Spleen (tissue), 11 donors: ENCODE results near the gene EFCC1. TPM values are rescaled to one million over a fixed set of nuclear protein-coding genes. Genes with fewer than 3 reads are reported as not detected.

Source experiments
- DNase-seq: peaks from one replicate; pipeline ENCODE4 v3.0.0-alpha.2; 2020
- H3K27ac ChIP-seq, 8 donors: fragments of 200-600 bp; sonication (generic) in 7 of 8; 1 replicate in 4 of 8; 2 replicates in 4 of 8; pipeline versions ENCODE4 v1.5.0 to v1.8.0; 2016 to 2021; ENCODE audit warnings: inconsistent platforms in 4 of 8, mild to moderate bottlenecking in 4 of 8, moderate library complexity in 1 of 8
- H3K27me3 ChIP-seq, 7 donors: fragments of 200-600 bp; sonication (generic) in 6 of 7; replicated peaks in 1 of 7; 1 replicate in 4 of 7; 2 replicates in 3 of 7; pipeline versions ENCODE4 v1.5.0 to v1.8.0; 2016 to 2021; ENCODE audit warnings: inconsistent platforms in 3 of 7, mild to moderate bottlenecking in 1 of 7
- H3K36me3 ChIP-seq, 6 donors: fragments of 200-600 bp; sonication (generic) in 5 of 6; 1 replicate in 4 of 6; 2 replicates in 2 of 6; pipeline versions ENCODE4 v1.5.0 to v1.8.0; 2016 to 2021; ENCODE audit warnings: inconsistent platforms in 2 of 6
- H3K4me1 ChIP-seq, 6 donors: fragments of 200-600 bp; sonication (generic) in 5 of 6; 1 replicate in 3 of 6; 2 replicates in 3 of 6; pipeline versions ENCODE4 v1.5.0 to v1.8.0; 2016 to 2021; ENCODE audit warnings: inconsistent platforms in 3 of 6
- H3K4me3 ChIP-seq, 8 donors: fragments of 200-600 bp; sonication (generic) in 7 of 8; 1 replicate in 4 of 8; 2 replicates in 4 of 8; pipeline versions ENCODE4 v1.5.0 to v1.8.0; 2016 to 2021; ENCODE audit warnings: inconsistent platforms in 4 of 8, mild to moderate bottlenecking in 4 of 8, moderate library complexity in 2 of 8
- H3K9me3 ChIP-seq, 8 donors: fragments of 200-600 bp; sonication (generic) in 7 of 8; 1 replicate in 4 of 8; 2 replicates in 4 of 8; pipeline versions ENCODE4 v1.5.0 to v1.8.0; 2016 to 2021; ENCODE audit warnings: inconsistent platforms in 4 of 8
- CTCF ChIP-seq, 11 experiments: fragments of 200-600 bp in 7 of 11; fragments of 450-650 bp in 4 of 11; sonication (generic) in 4 of 11; IDR thresholded peaks in 8 of 11; conservative IDR thresholded peaks in 3 of 11; 1 replicate in 7 of 11; 2 replicates in 4 of 11; pipeline versions ENCODE4 v1.4.0 to v1.8.0; 2016 to 2021; ENCODE audit warnings: antibody characterized with exemption in 11 of 11, inconsistent platforms in 4 of 11, mild to moderate bottlenecking in 1 of 11
- POLR2A ChIP-seq, 3 donors: fragments of 450-650 bp; IDR thresholded peaks; one replicate each; pipeline ENCODE4 v1.5.1; 2017; ENCODE audit warnings: antibody characterized with exemption in 3 of 3, mild to moderate bottlenecking in 1 of 3
- POLR2AphosphoS5 ChIP-seq, 3 donors: sonication (generic); formaldehyde crosslinking; IDR thresholded peaks; one replicate each; pipeline ENCODE4 v1.5.1; 2017; ENCODE audit warnings: antibody characterized with exemption in 3 of 3
- WGBS, 5 donors: extraction: QIAGEN DNeasy Blood & Tissue Kit in 3 of 5; methylation state at CpG; one replicate each; pipeline versions ENCODE4 v1.1.5 to v1.1.7; 2013 to 2018; 5-methylcytosine and 5-hydroxymethylcytosine counted together
- intact Hi-C: fragments of 100-400 bp; cut with DNase I; formaldehyde crosslinking; loops from one replicate; pipeline ENCODE4 v1.15.0; 2023; ENCODE audit warnings: low total_unique reads
- polyA plus RNA-seq, 3 donors: library from polyadenylated mRNA; stranded (reverse); fragments of 200-250 nt; gene quantifications; one replicate each; pipeline ENCODE4 v1.2.1, GENCODE V29; 2013
- total RNA-seq, 7 donors: library from RNA; depleted of rRNA in 3 of 7; stranded (reverse); fragments of >200 nt in 3 of 7; fragmentation: NEBNext Ultra II Directional in 4 of 7; extraction: Animal tissue kit (Norgen Biotek cat#: 25700) in 4 of 7; gene quantifications; one replicate each; pipeline versions ENCODE4 v1.1.0 to v1.2.1, GENCODE V29; 2016 to 2021
- donor health status: healthy with polysubstance abuse.
- donor health status: DM: no; HTN: no; CAD: no; lungs with moderate emphysema.
- donor health status: DM: no; HTN: no; CAD: no.
- donor health status: Bipolar disorder and iron deficiency.
- donor health status: healthy.
- donor health status: DM: no; HTN: no; CAD: no.
- donor health status: DM: yes; HTN: yes; CAD: no.

The EFCC1 gene
- total and polyA plus RNA-seq, 10 donors, result 2.0 to 11.2 (median 8.1) TPM

GRCh38 chr3:128991355-128991895 lies 9.7 kb upstream of the EFCC1 start:
- peaks cover 0 to 7% (median 0%) of the 10 kb centered on the region in 7 donors for H3K27me3 ChIP-seq
- peak overlapping the region in 7 of 8 donors; percentile 65 to 89 (median 79) for H3K27ac ChIP-seq
- WGBS, 5 donors, result 59 to 89% (median 81%) methylated on average over 18 of the region's 18 CpGs
- intact Hi-C loops, result no loop called here
- TF ChIP-seq CTCF (IDR thresholded peaks at IDR 0.05 in 8 of 11, conservative IDR thresholded peaks at IDR 0.05 in 3 of 11), result no peak
- TF ChIP-seq POLR2AphosphoS5 (IDR thresholded peaks at IDR 0.05), result peak in 2 of 3 donors; percentile 22 to 60
- no peak for TF ChIP-seq POLR2A (IDR thresholded peaks at IDR 0.05)
- peak; percentile 86 for DNase-seq
- no peaks in the 10 kb centered on the region for H3K9me3 ChIP-seq
- H3K4me3 ChIP-seq, result peak overlapping the region in 1 of 8 donors; percentile 56
- H3K4me1 ChIP-seq, result peaks cover 10 to 32% (median 18%) of the 10 kb centered on the region in 6 donors
- H3K36me3 ChIP-seq, result no peaks in the 10 kb centered on the region

GRCh38 chr3:128992926-128993460 lies 8.1 kb upstream of the EFCC1 start:
- Histone ChIP-seq H3K4me3 (peak overlapping the region in 3 of 8 donors; percentile 46 to 70 (median 47)), H3K27ac (peak overlapping the region in 2 of 8 donors; percentile 79 to 89), H3K9me3 (no peaks in the 10 kb centered on the region), H3K36me3 (no peaks in the 10 kb centered on the region), H3K27me3 (peaks cover 0 to 11% (median 0%) of the 10 kb centered on the region in 7 donors), H3K4me1 (peaks cover 10 to 33% (median 18%) of the 10 kb centered on the region in 6 donors)
- DNase-seq, result no peak
- TF ChIP-seq POLR2AphosphoS5 (IDR thresholded peaks at IDR 0.05), result no peak
- no peak for TF ChIP-seq POLR2A (IDR thresholded peaks at IDR 0.05)
- no peak for TF ChIP-seq CTCF (IDR thresholded peaks at IDR 0.05 in 8 of 11, conservative IDR thresholded peaks at IDR 0.05 in 3 of 11)
- WGBS, 5 donors, result 90 to 96% (median 92%) methylated on average over 20 of the region's 20 CpGs
- intact Hi-C loops, result no loop called here

GRCh38 chr3:128993461-128994172 lies 7.5 kb upstream of the EFCC1 start, which contains the start of gene CFAP92:
TSS of gene CFAP92 (minus strand) at chr3:128994076. CDS start at chr3:128993304, 772 bp downstream.
- no peaks in the 10 kb centered on the region for H3K9me3 ChIP-seq
- TF ChIP-seq POLR2AphosphoS5 (IDR thresholded peaks at IDR 0.05) (peak in 2 of 3 donors; percentile 73 to 82), CTCF (IDR thresholded peaks at IDR 0.05 in 8 of 11, conservative IDR thresholded peaks at IDR 0.05 in 3 of 11) (no peak), POLR2A (IDR thresholded peaks at IDR 0.05) (no peak)
- H3K27ac ChIP-seq, result peak within 1 kb of the TSS in 5 of 8 donors; percentile 20 to 88 (median 53)
- intact Hi-C loops, result no loop called here
- 25 to 61% (median 31%) methylated on average over 20 to 57 of the region's 57 CpGs for WGBS, 5 donors
- DNase-seq, result peak; percentile 97
- peaks cover 10 to 33% (median 18%) of the 10 kb centered on the region in 6 donors for H3K4me1 ChIP-seq
- peak within 1 kb of the TSS; percentile 20 to 70 (median 44) for H3K4me3 ChIP-seq
- no peaks in the 10 kb centered on the region for H3K36me3 ChIP-seq
- H3K27me3 ChIP-seq, result peaks cover 0 to 11% (median 0%) of the 10 kb centered on the region in 7 donors

- H3K27ac ChIP-seq, result peak overlapping the region in 2 of 8 donors; percentile 79 to 88
- H3K9me3 ChIP-seq, result no peaks in the 10 kb centered on the region
- peaks cover 0 to 15% (median 0%) of the 10 kb centered on the region in 7 donors for H3K27me3 ChIP-seq
- peaks cover 10 to 33% (median 18%) of the 10 kb centered on the region in 6 donors for H3K4me1 ChIP-seq
- H3K36me3 ChIP-seq, result no peaks in the 10 kb centered on the region
- TF ChIP-seq POLR2A (IDR thresholded peaks at IDR 0.05) (no peak), POLR2AphosphoS5 (IDR thresholded peaks at IDR 0.05) (no peak), CTCF (IDR thresholded peaks at IDR 0.05 in 8 of 11, conservative IDR thresholded peaks at IDR 0.05 in 3 of 11) (no peak)
- intact Hi-C loops, result no loop called here
- 3 to 5% (median 4%) methylated on average over 9 to 13 of the region's 13 CpGs for WGBS, 5 donors
- H3K4me3 ChIP-seq, result peak overlapping the region in 7 of 8 donors; percentile 27 to 70 (median 45)
- no peak for DNase-seq
Observed at GRCh38 chr3:128994173-128994512, 7.0 kb upstream of the EFCC1 start.
